Activated CD8-positive, alpha-beta T cell treated with anti-CD3 and anti-CD28 coated beads, Interleukin-2, amount 10 ng/mL, durations not matched to agents 7 days and 5 days (primary cell): ENCODE measurements around the gene ZFYVE21. TPM values are rescaled to one million over a fixed set of nuclear protein-coding genes. Genes with fewer than 3 reads are reported as not detected.

Source experiments
- ATAC-seq: fragments of 150-1000 bp; cut with Tn5 transposase; one replicate; pipeline ENCODE4 v1.10.0; 2021; ENCODE audit warnings: moderate library complexity
- CTCF ChIA-PET: fragments of 350-600 bp; sonication (Branson Sonifier 250); formaldehyde crosslinking; loops from one replicate; lab custom pipeline; 2021; ENCODE audit warnings: antibody characterized with exemption; lab: Charles Lee
- POLR2A ChIA-PET: fragments of 350-600 bp; sonication (Branson Sonifier 250); formaldehyde crosslinking; loops from one replicate; lab custom pipeline; 2021; ENCODE audit warnings: antibody characterized with exemption; lab: Charles Lee
- DNase-seq: peaks from one replicate; pipeline ENCODE4 v3.0.0-alpha.2; 2020
- H3K27ac Mint-ChIP-seq: one replicate; pipeline ENCODE4 v1.8.0; 2021; ENCODE audit warnings: mild to moderate bottlenecking, mixed read lengths
- H3K27me3 Mint-ChIP-seq: one replicate; pipeline ENCODE4 v1.8.0; 2021; ENCODE audit warnings: low read depth, mixed read lengths
- H3K36me3 Mint-ChIP-seq: one replicate; pipeline ENCODE4 v1.8.0; 2021; ENCODE audit warnings: low read depth, mixed read lengths
- H3K4me1 Mint-ChIP-seq: one replicate; pipeline ENCODE4 v1.8.0; 2021; ENCODE audit warnings: low read depth, mixed read lengths
- H3K4me3 Mint-ChIP-seq: one replicate; pipeline ENCODE4 v1.8.0; 2021; ENCODE audit warnings: mild to moderate bottlenecking, mixed read lengths
- H3K9me3 Mint-ChIP-seq: one replicate; pipeline ENCODE4 v1.8.0; 2022; ENCODE audit warnings: mixed read lengths; ENCODE audit not compliant: insufficient read depth
- total RNA-seq, 2 experiments: library from RNA; stranded (reverse); gene quantifications; one replicate each; pipeline ENCODE4 v1.2.3, GENCODE V29; 2021

Gene ZFYVE21
- 10 to 100 TPM; 16.7 to 17.4 TPM for total RNA-seq

DNA sequence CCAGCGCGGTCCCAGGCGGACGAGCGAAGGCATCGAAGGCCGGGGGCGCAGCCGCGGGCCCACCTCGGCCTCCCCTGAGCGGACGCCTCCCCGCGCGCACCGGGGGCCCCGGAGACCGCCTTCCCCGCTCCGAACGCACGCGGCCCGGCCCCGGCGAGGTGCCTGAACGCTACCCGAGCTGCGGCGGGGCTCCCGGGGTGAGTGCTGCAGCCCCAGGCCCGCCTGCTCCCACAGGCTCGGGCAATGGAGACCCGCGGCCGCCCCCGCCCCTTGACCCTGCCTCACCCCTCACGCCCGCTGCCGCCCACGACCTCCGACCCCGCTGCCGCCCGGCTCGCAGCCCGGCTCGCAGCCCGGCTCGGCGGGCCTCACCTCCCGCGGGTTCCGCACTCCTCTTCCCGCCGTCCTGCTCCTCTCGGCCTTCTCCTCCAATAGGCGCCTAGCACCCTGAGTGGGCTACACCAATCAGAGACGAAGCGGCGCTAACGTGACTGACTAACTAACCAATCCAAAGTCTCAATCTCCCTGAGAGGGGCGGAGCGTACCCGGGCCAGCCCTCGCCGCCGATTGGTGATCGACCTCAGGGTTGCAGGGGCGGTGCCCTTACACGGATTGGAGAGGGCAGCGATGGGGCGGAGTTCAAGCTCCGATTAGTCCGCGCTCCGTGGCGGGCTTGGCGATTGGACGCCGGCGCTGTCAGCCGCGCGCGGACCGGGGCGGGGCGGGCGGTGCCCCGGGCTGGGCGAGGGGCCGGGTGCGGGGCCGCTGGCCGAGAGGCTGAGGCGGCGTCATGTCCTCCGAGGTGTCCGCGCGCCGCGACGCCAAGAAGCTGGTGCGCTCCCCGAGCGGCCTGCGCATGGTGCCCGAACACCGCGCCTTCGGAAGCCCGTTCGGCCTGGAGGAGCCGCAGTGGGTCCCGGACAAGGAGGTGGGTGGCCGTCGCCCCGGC, at the start of gene ZFYVE21, which contains the start of gene XRCC3:
Gene ZFYVE21 (plus strand): TSS at position 759 of the 949 bp plus-strand sequence. CDS start 32 bp downstream, at position 791.
Gene XRCC3 (minus strand): TSS at position 400 of the 949 bp plus-strand sequence. CDS start 4,364 bp downstream, outside the sequence.
- Mint-ChIP-seq H3K27me3 (no peaks in the 10 kb centered on the region), H3K9me3 (no peaks in the 10 kb centered on the region), H3K27ac (peak within 1 kb of the TSS; percentile 93), H3K36me3 (peaks cover 25% of the 10 kb centered on the region), H3K4me1 (peaks cover 66% of the 10 kb centered on the region), H3K4me3 (peak within 1 kb of the TSS; percentile 93)
- ChIA-PET CTCF (interaction anchor here (1.0 kb wide), 2 partner anchors 105 to 186 kb away, joined by 4 to 6 read pairs; no protein-coding TSS in a partner anchor), POLR2A (interaction anchor here (0.6 to 2.1 kb wide), 6 partner anchors 10 to 153 kb away, joined by 3 to 8 read pairs (median 3); partner anchors contain the start of genes BAG5, COA8 and KLC1)
- DNase-seq (peak; percentile 100), ATAC-seq (peak; percentile 95)

DNA sequence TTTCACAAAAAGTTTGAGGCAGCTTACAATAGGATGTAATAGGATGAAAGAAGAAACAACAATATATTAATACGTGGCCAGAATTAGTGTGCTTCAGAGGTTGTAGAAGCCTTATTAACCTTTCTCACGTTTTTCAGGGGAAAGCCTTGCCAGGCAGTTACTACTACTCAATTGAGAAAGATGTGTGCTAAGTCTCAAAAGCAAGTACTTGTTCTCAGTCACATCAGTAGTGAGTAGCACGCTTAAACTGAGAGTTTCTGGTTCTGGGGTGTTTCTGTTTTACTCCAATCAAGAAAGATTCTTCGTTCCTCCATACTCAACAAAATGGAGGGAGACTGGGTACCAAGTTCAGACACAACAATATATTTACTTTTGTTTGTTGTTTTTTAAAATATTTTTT, 47.9 kb upstream of the ZFYVE21 start:
- ChIA-PET CTCF (interaction anchor here (1.1 kb wide), 1 partner anchor 12 kb away, joined by 3 read pairs; no protein-coding TSS in a partner anchor), POLR2A (no interaction called here)
- no peak overlapping the region for H3K27ac Mint-ChIP-seq
- H3K9me3 Mint-ChIP-seq = no peaks in the 10 kb centered on the region
- peaks cover 38% of the 10 kb centered on the region for H3K36me3 Mint-ChIP-seq
- H3K4me1 Mint-ChIP-seq = no peaks in the 10 kb centered on the region
- ATAC-seq (no peak), DNase-seq (no peak)
- H3K4me3 Mint-ChIP-seq = no peak overlapping the region
- H3K27me3 Mint-ChIP-seq = no peaks in the 10 kb centered on the region

DNA sequence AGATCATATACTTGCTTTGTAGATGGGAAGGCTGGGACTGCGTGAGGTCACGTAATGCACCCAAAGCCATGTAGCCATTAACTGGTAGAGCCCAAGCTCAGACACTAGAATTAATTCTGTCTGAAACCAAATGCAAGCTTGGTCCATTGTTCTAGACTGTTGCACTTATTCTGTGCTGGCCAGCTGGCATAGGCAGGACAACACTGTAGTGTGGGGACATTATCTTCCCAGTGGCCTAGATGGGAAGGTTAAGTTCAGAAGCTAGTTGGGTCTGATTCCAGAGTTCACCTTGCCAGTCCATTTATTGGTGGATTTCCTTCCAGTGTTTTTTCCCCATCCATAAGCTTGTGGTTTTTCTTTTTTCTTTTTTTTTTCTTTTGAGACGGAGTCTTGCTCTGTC, 47.5 kb upstream of the ZFYVE21 start:
- Mint-ChIP-seq H3K36me3 (peaks cover 42% of the 10 kb centered on the region), H3K4me1 (no peaks in the 10 kb centered on the region), H3K4me3 (no peak overlapping the region), H3K27ac (no peak overlapping the region), H3K9me3 (no peaks in the 10 kb centered on the region), H3K27me3 (no peaks in the 10 kb centered on the region)
- CTCF ChIA-PET = interaction anchor here (1.1 kb wide), 1 partner anchor 12 kb away, joined by 3 read pairs; no protein-coding TSS in a partner anchor
- POLR2A ChIA-PET = no interaction called here
- ATAC-seq = no peak
- DNase-seq = no peak

DNA sequence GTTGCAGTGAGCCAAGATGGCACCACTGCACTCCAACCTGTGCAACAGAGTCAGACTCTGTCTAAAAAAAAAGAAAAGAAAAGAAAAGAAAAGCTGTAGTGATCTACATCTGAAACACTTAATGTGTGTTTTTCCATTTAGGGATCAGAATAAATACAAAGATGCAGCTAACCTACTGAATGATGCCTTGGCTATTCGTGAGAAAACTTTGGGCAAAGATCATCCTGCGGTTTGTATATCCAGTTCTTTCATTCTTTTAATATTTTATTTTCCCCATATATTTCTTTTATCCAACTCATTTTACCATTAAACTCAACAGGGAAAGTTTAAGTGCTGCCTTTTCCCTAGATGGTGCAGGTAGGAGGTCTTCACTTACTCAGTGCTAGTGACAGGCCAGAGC, 46.2 kb upstream of the ZFYVE21 start:
- H3K4me3 Mint-ChIP-seq = no peak overlapping the region
- H3K27ac Mint-ChIP-seq = no peak overlapping the region
- no peaks in the 10 kb centered on the region for H3K4me1 Mint-ChIP-seq
- no peaks in the 10 kb centered on the region for H3K27me3 Mint-ChIP-seq
- POLR2A ChIA-PET = no interaction called here
- CTCF ChIA-PET = no interaction called here
- H3K36me3 Mint-ChIP-seq = peaks cover 45% of the 10 kb centered on the region
- DNase-seq (no peak), ATAC-seq (no peak)
- no peaks in the 10 kb centered on the region for H3K9me3 Mint-ChIP-seq

DNA sequence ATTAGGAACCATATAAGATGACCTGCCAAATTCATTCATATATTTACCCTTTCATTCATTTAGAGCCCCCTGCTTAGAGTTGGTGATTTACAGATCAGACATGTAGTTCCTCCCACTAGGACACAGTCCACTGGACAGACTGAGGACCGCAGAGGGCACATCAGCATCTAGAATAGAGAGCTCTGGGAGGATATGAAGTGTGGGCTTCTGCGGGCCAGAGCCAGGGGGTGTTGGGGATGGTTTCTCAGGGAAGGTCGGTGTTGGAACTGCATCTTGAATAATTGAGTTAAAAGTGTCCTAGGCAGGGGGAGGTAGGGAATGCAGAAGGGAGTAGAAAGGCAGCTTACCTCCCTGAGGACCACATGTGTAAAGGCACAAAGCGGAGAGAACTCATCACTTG, 43.7 kb upstream of the ZFYVE21 start:
- Mint-ChIP-seq H3K36me3 (peaks cover 51% of the 10 kb centered on the region), H3K9me3 (no peaks in the 10 kb centered on the region), H3K27ac (no peak overlapping the region), H3K27me3 (no peaks in the 10 kb centered on the region), H3K4me1 (no peaks in the 10 kb centered on the region), H3K4me3 (no peak overlapping the region)
- ATAC-seq (no peak), DNase-seq (no peak)
- ChIA-PET POLR2A (no interaction called here), CTCF (no interaction called here)

DNA sequence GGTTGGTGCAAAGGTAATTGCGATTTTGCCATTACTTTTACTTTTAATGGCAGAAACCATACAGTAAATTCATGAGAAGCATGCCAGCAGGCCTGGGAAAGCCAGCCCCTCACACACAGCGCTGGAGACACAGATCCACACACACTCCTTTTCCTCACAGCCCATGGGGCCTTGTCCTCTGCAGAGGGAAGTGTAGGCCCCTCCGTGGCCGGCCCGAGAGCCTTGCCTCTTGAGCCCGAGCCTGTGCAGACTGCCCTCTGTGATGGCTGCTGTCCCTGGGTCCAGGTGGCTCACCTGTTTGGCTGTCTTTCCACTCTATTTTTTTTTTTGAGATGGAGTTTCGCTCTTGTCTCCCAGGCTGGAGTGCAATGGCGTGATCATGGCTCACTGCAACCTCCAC, 39.7 kb upstream of the ZFYVE21 start:
- DNase-seq = no peak
- ChIA-PET POLR2A (no interaction called here), CTCF (no interaction called here)
- no peak for ATAC-seq
- no peak overlapping the region for H3K4me3 Mint-ChIP-seq
- H3K9me3 Mint-ChIP-seq = no peaks in the 10 kb centered on the region
- peaks cover 66% of the 10 kb centered on the region for H3K36me3 Mint-ChIP-seq
- H3K27ac Mint-ChIP-seq = no peak overlapping the region
- H3K27me3 Mint-ChIP-seq = no peaks in the 10 kb centered on the region
- H3K4me1 Mint-ChIP-seq = peaks cover 7% of the 10 kb centered on the region

DNA sequence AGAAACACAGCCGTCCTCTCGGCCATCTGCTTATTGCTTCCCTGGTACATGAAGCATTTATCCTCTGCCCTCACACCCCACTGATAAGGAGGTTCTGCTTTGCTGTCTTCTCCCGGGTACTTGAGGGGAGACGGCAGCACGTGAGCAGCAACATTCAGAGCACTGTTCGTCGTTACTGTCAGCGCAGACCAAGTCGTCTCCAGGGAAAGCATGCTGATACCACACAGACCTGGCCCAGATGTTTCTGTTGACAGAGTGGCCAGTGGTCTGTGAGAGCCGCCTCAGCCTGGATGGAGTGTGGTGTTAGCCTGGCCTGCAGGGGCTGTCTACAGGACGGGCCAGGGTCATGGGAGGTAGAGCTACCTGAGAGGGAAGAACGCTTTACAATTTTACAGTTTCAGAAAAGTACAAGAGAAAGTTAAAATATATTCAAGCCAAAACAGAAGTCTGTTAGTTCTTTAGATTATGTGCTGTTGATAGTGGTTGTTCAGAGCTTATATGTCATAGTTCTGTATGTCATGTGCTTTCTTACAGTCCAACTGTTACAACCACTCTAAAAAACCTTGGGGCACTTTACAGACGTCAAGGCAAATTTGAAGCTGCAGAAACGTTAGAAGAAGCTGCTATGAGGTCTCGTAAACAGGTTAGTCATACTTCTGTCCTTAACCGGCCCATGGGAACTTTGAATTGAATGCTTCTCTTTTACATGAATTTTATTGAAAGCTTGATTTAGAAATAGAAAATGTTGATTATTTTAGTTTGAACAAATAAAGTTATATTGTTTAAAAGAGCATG, 38.5 kb upstream of the ZFYVE21 start:
- DNase-seq = no peak
- Mint-ChIP-seq H3K27me3 (no peaks in the 10 kb centered on the region), H3K9me3 (no peaks in the 10 kb centered on the region), H3K27ac (no peak overlapping the region), H3K36me3 (peaks cover 67% of the 10 kb centered on the region), H3K4me3 (no peak overlapping the region), H3K4me1 (peaks cover 7% of the 10 kb centered on the region)
- ChIA-PET POLR2A (no interaction called here), CTCF (no interaction called here)
- ATAC-seq = no peak

DNA sequence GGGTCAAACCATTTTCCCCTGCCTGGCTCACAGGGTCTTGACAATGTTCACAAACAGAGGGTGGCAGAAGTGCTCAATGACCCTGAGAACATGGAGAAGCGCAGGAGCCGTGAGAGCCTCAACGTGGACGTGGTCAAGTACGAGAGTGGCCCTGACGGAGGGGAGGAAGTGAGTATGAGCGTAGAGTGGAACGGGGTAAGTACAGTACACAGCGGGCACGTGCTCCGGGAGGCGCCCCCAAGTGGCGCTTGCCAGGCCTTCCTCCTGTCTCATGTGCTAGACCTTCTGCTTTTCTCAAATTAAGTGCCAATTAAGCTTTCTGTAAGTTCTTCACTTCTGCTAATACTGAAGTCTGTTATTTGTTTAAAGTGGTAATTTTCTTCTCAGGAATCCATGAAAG, 36.3 kb upstream of the ZFYVE21 start:
- no peak overlapping the region for H3K4me3 Mint-ChIP-seq
- DNase-seq (peak; percentile 54), ATAC-seq (peak; percentile 87)
- ChIA-PET POLR2A (interaction anchor here (0.6 kb wide), 1 partner anchor 15 kb away, joined by 3 read pairs; no protein-coding TSS in a partner anchor), CTCF (interaction anchor here (0.6 to 1.4 kb wide), 13 partner anchors 8 to 118 kb away, joined by 3 to 7 read pairs (median 3); partner anchors contain the start of gene BAG5)
- H3K27me3 Mint-ChIP-seq = no peaks in the 10 kb centered on the region
- H3K36me3 Mint-ChIP-seq = peaks cover 60% of the 10 kb centered on the region
- peaks cover 7% of the 10 kb centered on the region for H3K4me1 Mint-ChIP-seq
- H3K9me3 Mint-ChIP-seq = no peaks in the 10 kb centered on the region
- no peak overlapping the region for H3K27ac Mint-ChIP-seq

DNA sequence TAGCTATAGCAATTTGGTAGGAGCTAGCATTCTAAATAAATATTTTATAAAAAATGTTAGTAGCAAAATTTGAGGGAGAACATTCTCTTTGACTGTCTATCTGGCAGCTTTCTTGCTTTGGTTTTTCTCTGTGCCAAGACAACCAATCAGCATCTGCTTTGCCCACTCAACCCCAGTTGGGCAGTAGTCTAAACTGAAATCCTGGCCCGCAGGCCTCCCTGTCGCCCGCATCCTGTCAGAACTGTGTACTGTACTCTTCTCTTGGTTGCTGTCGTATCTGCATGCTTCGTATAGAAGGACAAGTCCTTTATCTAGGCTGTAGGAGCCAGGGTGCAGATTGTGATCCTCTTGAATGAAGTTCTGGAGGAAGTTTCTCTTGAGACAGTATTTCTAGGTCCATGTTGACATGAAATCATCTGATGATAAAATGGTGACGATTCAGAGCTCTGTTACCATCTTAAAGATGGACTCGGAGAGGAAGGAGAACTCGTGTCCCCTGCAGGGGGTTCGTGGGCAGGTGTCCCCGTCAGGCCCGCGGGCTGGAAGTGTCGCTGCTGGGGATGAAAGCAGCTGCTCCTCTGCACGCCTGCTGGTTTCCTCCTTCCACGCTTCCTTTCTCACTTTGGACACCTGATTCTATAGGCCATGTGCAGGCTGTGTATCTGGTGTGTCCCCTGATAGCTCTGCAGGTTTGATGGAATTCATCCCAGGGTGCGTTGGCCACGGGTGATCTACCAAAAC, 34.9 kb upstream of the ZFYVE21 start:
- Mint-ChIP-seq H3K36me3 (peaks cover 59% of the 10 kb centered on the region), H3K27me3 (no peaks in the 10 kb centered on the region), H3K27ac (no peak overlapping the region), H3K4me3 (no peak overlapping the region), H3K4me1 (peaks cover 7% of the 10 kb centered on the region), H3K9me3 (no peaks in the 10 kb centered on the region)
- ChIA-PET CTCF (interaction anchor here (0.9 to 1.4 kb wide), 11 partner anchors 12 to 182 kb away, joined by 3 to 7 read pairs (median 4); partner anchors contain the start of gene BAG5), POLR2A (no interaction called here)
- ATAC-seq (no peak), DNase-seq (no peak)

DNA sequence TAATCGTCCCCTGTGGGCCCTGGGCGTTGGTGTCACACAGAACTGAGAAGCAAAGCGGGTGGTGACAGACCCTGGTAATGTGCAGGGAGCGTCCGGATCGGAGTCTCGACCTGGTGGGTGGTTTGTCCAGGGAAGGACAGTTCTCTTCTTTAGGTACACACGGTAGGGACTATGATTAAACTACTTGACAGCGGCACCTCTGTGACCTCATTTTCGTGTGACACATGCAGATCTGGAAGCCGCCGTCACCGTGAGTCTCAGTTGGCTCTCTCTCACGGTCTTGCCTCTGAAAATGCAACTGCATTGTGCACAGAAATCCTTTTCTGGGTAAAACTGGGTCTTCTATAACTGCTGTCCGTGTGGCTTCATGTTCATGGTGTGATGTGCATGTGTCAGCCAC, 32.5 kb upstream of the ZFYVE21 start:
- CTCF ChIA-PET = no interaction called here
- no peak for DNase-seq
- H3K27ac Mint-ChIP-seq = no peak overlapping the region
- no peaks in the 10 kb centered on the region for H3K9me3 Mint-ChIP-seq
- peaks cover 62% of the 10 kb centered on the region for H3K36me3 Mint-ChIP-seq
- no peak overlapping the region for H3K4me3 Mint-ChIP-seq
- H3K27me3 Mint-ChIP-seq = no peaks in the 10 kb centered on the region
- H3K4me1 Mint-ChIP-seq = peaks cover 7% of the 10 kb centered on the region
- ATAC-seq = no peak
- POLR2A ChIA-PET = no interaction called here

DNA sequence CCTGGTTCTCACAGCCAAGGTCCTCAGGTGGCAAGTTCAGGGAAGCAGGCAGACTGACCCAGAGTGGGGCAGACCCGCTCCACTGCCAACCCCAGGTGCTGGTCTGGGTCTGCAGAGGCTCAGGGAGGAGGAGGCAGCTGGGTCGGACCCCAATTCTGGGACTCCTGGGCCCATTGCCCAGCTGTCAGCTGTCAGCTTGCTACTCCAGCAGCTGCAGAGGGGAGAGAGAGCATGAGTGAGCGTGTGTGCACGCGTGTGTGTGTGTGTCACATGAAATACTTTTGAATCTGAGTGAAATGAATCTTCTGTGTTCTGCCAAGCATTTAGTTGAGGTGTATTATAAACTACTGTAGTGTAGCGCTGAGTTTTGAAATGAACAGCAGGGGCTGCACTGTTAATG, 31.1 kb upstream of the ZFYVE21 start:
- no peaks in the 10 kb centered on the region for H3K9me3 Mint-ChIP-seq
- peaks cover 54% of the 10 kb centered on the region for H3K36me3 Mint-ChIP-seq
- ATAC-seq (no peak), DNase-seq (no peak)
- ChIA-PET CTCF (no interaction called here), POLR2A (interaction anchor here (0.9 kb wide), 1 partner anchor 22 kb away, joined by 3 read pairs; no protein-coding TSS in a partner anchor)
- H3K27ac Mint-ChIP-seq = no peak overlapping the region
- H3K4me1 Mint-ChIP-seq = peaks cover 2% of the 10 kb centered on the region
- no peaks in the 10 kb centered on the region for H3K27me3 Mint-ChIP-seq
- no peak overlapping the region for H3K4me3 Mint-ChIP-seq
